HUES6 (cell line): ENCODE measurements around the gene RIC8B.

Experiments
- H3K27ac ChIP-seq: 2 replicates; pipeline ENCODE4 v1.7.0; 2013; ENCODE audit warnings: low read depth, mild to moderate bottlenecking, low read length, inconsistent platforms
- H3K27me3 ChIP-seq: 2 replicates; pipeline ENCODE4 v1.6.1; 2013; ENCODE audit warnings: low read length; ENCODE audit not compliant: control insufficient read depth, insufficient read depth
- H3K36me3 ChIP-seq: 2 replicates; pipeline ENCODE4 v1.6.1; 2013; ENCODE audit warnings: low read length; ENCODE audit not compliant: control insufficient read depth, insufficient read depth
- H3K4me1 ChIP-seq: 2 replicates; pipeline ENCODE4 v1.6.1; 2013; ENCODE audit warnings: low read length; ENCODE audit not compliant: control insufficient read depth, insufficient read depth
- H3K4me3 ChIP-seq: 2 replicates; pipeline ENCODE4 v1.5.1; 2013; ENCODE audit warnings: low read depth, low read length
- H3K9ac ChIP-seq: one replicate; pipeline ENCODE4 v1.6.1; 2013; ENCODE audit warnings: mild to moderate bottlenecking, low read length
- H3K9me3 ChIP-seq: 2 replicates; pipeline ENCODE4 v1.6.1; 2013; ENCODE audit warnings: low read depth, low read length; ENCODE audit not compliant: control insufficient read depth, insufficient read depth

The RIC8B gene

DNA sequence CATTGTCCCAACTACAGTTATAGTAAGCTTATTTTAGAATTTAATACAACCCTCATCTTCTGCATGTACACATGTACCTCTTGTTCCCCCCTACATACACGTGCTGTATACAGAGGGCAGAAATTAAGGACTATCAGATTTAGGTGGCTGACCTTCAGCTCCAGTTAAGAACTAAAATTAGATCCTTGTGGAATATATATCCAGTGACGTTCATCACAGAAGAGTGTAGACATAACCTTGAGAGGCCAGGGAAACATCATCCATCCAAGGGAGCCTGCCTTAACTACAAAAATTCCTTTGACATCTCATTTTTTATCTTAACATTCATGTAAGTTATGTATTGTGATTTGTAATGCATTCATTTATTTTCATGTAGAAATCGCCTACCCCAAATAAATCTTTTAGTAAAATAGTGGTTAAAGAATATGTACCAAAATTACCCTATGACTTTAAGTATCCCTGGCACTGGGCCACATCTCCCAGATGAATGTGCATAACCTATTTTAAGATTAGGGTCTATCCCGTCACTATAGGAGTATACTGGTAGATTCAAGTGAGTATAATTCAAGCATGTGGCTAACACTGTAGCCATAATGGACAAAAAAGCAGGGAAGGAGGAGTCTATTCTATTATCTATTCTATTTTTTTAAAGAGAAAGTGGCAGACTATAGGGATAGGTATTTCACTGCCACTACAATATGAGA lies 27.5 kb downstream of the RIC8B start:
- Histone ChIP-seq H3K27me3 (no peaks in the 10 kb centered on the region), H3K36me3 (peaks cover 16% of the 10 kb centered on the region), H3K9me3 (no peaks in the 10 kb centered on the region)

DNA sequence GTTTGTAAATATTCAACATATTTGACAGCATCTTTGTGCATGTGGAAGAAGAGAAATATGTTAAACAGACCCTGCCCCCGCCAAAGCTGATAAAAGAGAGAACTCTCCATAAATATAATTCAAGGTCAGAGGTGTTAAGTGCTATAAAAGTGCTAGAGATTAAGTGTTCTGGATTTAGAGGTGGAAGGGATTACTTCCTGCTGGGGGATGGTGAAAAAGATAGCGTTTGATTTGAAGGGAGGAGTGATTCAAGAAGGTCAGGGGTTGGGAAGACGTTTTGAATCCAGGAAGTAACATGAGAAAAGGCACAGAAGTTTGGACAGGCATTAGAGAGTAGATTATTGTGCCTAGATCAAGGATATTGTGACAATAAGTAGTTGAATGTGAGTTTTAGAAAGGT lies 30.2 kb downstream of the RIC8B start:
- H3K27ac ChIP-seq = no peak overlapping the region
- no peaks in the 10 kb centered on the region for H3K27me3 ChIP-seq
- H3K9ac ChIP-seq = no peak overlapping the region

More for the DNA sequence above, 27.5 kb downstream of the RIC8B start:
- Histone ChIP-seq H3K27ac (no peak overlapping the region), H3K4me3 (no peak overlapping the region), H3K4me1 (no peaks in the 10 kb centered on the region), H3K9ac (no peak overlapping the region)

DNA sequence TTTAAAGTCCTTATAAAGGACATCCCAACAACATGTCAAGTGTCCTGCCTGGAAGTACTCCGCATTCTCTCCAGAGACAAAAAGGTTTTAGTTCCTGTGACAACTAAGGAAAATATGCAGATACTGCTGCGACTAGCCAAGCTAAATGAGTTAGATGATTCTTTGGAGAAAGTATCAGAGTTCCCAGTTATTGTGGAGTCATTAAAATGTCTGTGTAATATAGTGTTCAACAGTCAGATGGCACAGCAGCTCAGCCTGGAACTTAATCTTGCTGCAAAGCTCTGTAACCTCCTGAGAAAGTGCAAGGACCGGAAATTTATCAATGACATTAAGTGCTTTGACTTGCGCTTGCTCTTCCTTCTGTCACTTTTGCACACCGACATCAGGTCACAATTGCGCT lies 40.2 kb downstream of the RIC8B start:
- Histone ChIP-seq H3K4me1 (peaks cover 23% of the 10 kb centered on the region), H3K27ac (no peak overlapping the region; the same call in 1 of the 2 replicates), H3K9me3 (no peaks in the 10 kb centered on the region), H3K9ac (no peak overlapping the region), H3K27me3 (no peaks in the 10 kb centered on the region), H3K4me3 (no peak overlapping the region), H3K36me3 (peaks cover 15% of the 10 kb centered on the region)

More for the DNA sequence above, 30.2 kb downstream of the RIC8B start:
- H3K9me3 ChIP-seq = no peaks in the 10 kb centered on the region
- H3K4me1 ChIP-seq = no peaks in the 10 kb centered on the region
- H3K4me3 ChIP-seq = no peak overlapping the region
- peaks cover 21% of the 10 kb centered on the region for H3K36me3 ChIP-seq

DNA sequence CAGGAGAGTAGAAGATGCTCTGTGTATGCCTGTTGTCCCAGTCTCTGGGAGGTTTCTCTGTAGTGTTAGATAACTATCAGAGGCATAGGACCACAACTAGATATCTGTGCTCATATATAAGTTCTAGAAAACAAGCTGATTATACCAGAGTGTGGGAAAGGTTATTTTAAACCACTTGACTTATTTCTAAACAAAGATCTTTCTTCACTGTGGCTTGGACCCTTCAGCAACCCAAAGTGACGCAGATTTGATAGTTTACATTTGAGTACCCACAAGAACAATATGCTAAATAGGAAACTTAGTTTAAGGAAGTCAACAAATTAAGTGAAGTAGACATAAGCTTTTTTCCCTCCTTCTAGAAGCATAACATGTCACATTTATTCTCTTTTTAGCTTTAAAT lies 41.3 kb downstream of the RIC8B start:
- Histone ChIP-seq H3K9ac (no peak overlapping the region), H3K27me3 (no peaks in the 10 kb centered on the region), H3K9me3 (no peaks in the 10 kb centered on the region), H3K36me3 (peaks cover 19% of the 10 kb centered on the region), H3K27ac (no peak overlapping the region), H3K4me1 (peaks cover 23% of the 10 kb centered on the region), H3K4me3 (no peak overlapping the region)

DNA sequence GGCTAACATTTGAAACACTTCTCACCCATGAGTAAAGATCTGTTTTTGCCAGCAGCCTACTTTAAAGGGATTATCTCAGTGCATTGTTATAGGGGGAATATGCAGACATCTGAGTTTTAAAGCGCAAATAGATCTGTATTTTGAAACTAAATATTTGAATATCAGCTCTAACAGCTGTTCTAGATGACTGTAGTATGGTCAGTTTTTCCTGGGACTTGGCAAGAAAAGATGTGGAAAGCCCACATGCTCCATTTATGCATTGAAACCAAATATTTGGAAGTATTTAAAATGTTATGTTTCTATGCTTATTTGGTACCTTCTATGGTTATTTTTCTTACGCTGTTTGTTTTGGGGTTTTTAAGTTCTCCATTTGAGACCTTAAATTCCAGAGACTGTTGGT lies 41.7 kb downstream of the RIC8B start:
- Histone ChIP-seq H3K27me3 (no peaks in the 10 kb centered on the region), H3K9ac (no peak overlapping the region), H3K36me3 (peaks cover 23% of the 10 kb centered on the region), H3K27ac (peak overlapping the region; percentile 30; the same call in 1 of the 2 replicates), H3K4me1 (peaks cover 23% of the 10 kb centered on the region), H3K9me3 (no peaks in the 10 kb centered on the region), H3K4me3 (no peak overlapping the region; the same call in 1 of the 2 replicates)

DNA sequence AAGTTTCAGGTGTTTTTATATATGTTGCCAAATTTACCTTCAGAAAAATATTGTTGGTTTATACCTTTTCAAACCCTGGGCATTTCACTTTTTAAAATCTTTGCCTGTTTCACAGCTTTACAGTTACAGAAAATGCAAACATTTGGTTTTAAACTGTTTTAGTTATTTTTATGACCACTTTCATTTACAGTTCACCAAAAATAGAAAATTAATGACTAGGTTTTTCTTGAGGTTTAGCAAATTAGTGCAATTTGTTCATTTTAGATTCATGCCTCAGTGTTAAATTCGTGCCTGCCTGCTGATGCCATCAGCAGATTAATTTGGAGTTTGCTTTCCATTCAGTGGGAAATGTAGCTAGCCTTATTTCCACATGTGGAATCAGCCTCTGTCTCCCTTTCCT lies 45.5 kb downstream of the RIC8B start:
- Histone ChIP-seq H3K4me1 (peaks cover 18% of the 10 kb centered on the region), H3K27ac (no peak overlapping the region), H3K9me3 (no peaks in the 10 kb centered on the region), H3K36me3 (peaks cover 26% of the 10 kb centered on the region), H3K9ac (no peak overlapping the region), H3K27me3 (no peaks in the 10 kb centered on the region), H3K4me3 (no peak overlapping the region)

DNA sequence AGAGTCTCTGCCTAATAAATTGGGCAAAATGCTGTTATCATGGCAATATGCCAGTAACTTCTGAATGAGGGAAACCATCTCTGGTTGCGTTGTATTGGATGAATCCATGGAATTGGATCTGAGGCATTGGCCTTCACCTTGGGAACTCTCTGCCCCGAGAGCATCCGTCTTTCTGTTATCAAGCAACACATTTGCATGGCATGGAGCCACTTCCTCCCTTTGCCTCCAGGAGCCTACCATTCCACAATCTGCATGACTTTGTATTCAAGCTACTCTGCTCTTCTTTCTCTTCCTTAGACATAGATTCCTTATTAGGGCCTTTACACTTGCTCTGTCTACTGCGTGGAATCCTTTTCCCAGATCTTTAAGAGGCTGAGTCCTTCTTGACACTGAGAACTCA lies 57.2 kb downstream of the RIC8B start:
- peaks cover 3% of the 10 kb centered on the region; the same call in 1 of the 2 replicates for H3K36me3 ChIP-seq
- H3K4me1 ChIP-seq = peaks cover 6% of the 10 kb centered on the region
- H3K27me3 ChIP-seq = no peaks in the 10 kb centered on the region
- no peak overlapping the region for H3K27ac ChIP-seq
- H3K4me3 ChIP-seq = no peak overlapping the region
- no peak overlapping the region for H3K9ac ChIP-seq
- no peaks in the 10 kb centered on the region for H3K9me3 ChIP-seq

DNA sequence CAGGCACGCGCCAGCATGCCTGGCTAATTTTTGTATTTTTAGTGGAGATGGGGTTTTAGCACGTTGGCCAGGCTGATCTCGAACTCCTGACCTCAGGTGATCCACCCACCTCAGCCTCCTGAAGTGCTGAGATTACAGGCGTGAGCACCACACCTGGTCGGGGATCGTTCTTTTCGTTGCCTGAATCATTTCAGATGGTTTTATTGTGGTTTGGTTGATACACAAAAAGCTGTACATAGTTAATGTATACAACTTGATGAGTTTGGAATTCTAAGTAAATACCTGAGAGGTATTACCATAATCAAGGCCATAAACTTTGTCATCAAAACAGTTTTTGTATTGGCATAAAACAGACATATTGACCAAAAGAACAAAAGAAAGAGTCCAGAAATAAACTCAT lies 63.3 kb downstream of the RIC8B start:
- no peaks in the 10 kb centered on the region for H3K27me3 ChIP-seq
- H3K9me3 ChIP-seq = no peaks in the 10 kb centered on the region
- no peak overlapping the region for H3K4me3 ChIP-seq
- no peak overlapping the region for H3K9ac ChIP-seq
- no peak overlapping the region for H3K27ac ChIP-seq
- peaks cover 6% of the 10 kb centered on the region for H3K36me3 ChIP-seq
- peaks cover 14% of the 10 kb centered on the region for H3K4me1 ChIP-seq

DNA sequence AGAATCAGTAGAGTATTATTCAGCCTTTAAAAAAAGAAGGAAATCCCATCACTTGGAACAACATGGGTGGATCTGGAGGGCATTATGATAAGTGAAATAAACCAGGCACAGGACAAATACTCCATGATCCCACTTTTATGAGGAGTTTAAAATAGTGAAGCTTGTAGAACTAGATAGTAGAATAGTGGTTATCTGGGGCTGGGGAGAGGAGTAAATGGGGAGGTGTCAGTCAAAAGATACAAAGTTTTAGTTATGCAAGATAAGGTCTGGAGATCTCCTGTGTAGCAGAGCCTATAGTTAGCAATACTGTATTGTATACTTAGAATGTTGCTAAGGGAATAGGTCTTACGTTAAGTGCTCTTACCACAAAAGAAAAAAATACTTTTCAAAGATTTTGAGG lies 64.9 kb downstream of the RIC8B start:
- Histone ChIP-seq H3K27me3 (no peaks in the 10 kb centered on the region), H3K9ac (no peak overlapping the region), H3K36me3 (peaks cover 18% of the 10 kb centered on the region), H3K9me3 (no peaks in the 10 kb centered on the region), H3K4me3 (no peak overlapping the region), H3K27ac (no peak overlapping the region), H3K4me1 (peaks cover 14% of the 10 kb centered on the region)

DNA sequence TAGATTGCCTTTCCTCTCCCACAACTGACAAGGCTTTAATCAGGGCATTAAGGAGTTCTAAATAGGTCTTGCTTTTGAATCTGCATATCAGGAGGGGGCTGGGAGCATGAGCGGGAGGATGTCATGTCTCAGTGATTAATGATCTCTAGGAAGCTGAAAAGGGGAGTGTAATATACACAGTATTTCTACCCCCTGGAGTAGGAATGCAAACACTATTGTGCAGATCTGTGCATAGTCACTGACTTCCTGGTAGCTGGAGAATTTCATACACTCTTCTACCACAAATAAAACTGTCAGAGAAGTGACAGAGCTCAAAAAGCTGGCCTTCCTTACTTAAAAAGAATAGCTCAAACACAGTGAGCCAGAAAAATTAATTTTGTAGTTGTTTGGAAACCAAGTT lies 65.8 kb downstream of the RIC8B start:
- Histone ChIP-seq H3K27ac (no peak overlapping the region), H3K4me3 (no peak overlapping the region), H3K9me3 (no peaks in the 10 kb centered on the region), H3K36me3 (peaks cover 26% of the 10 kb centered on the region), H3K9ac (no peak overlapping the region), H3K27me3 (no peaks in the 10 kb centered on the region), H3K4me1 (peaks cover 14% of the 10 kb centered on the region)

DNA sequence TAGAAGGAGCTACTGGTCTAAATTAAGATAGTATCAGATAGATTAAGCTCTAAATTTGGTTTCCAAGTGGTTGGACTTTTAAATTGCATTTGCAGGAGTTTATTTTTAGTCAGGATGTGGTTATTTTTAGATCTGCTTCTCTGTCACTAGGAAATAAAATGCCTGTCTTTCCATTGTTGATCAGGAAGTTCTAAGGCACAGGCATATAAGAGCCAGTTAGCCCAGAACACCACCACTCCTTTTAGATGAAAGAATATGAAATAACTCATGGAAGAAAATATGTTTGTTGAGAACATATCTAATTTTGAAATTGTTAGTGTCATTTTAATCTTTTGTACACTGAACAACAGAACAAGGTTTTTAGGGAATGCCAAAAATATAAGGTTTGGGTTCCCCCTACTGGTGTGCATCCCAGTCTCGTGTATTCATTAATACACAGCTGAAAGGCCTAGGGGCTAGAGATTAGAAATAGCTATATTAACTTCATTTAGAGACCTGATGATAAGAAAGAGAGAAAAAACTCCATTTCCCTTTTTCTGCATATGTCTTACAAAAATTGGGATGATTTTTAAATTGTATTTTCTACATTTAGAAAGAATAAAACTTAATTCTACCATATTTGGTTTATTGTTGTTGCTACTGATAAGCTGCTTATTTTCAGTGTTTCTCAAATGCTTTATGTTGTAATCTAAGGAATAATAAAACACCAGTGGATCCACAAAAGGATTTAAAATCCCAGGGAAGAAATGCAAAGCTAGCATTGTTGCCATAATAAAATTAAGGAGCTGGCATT lies 67.2 kb downstream of the RIC8B start:
- no peak overlapping the region for H3K27ac ChIP-seq

More for the DNA sequence above, 67.2 kb downstream of the RIC8B start:
- no peak overlapping the region for H3K9ac ChIP-seq
- peaks cover 14% of the 10 kb centered on the region for H3K4me1 ChIP-seq
- H3K4me3 ChIP-seq = no peak overlapping the region
- H3K36me3 ChIP-seq = peaks cover 36% of the 10 kb centered on the region
- H3K27me3 ChIP-seq = no peaks in the 10 kb centered on the region
- H3K9me3 ChIP-seq = no peaks in the 10 kb centered on the region
